NT2/D1 (cell line): ENCODE results near the gene GID8.

ENCODE experiments used
- SUZ12 ChIP-seq: IDR thresholded peaks from 2 replicates; pipeline ENCODE4 v1.6.1; 2011; ENCODE audit not compliant: insufficient read length, insufficient read depth; ENCODE audit errors: extremely low read depth
- YY1 ChIP-seq: IDR thresholded peaks from 2 replicates; pipeline ENCODE4 v1.6.1; 2011; ENCODE audit not compliant: insufficient read length, insufficient read depth
- ZNF274 ChIP-seq: IDR thresholded peaks from 2 replicates; pipeline ENCODE4 v1.6.1; 2011; ENCODE audit warnings: mild to moderate bottlenecking, low read depth, low read length

GRCh38 chr20:62933966-62934365 is 4.0 kb upstream of the GID8 start:
- TF ChIP-seq ZNF274 (no peak), YY1 (no peak), SUZ12 (no peak)
